HepG2 (cell line): Measurements from ENCODE around the gene OXSM. TPM values are rescaled to one million over a fixed set of nuclear protein-coding genes. Genes with fewer than 3 reads are reported as not detected.

Experiments used
- ATF7 ChIP-seq, 2 experiments: fragments of 450-650 bp in 1 of 2; sonication (generic) in 1 of 2; formaldehyde crosslinking in 1 of 2; IDR thresholded peaks; 2 replicates each; pipeline versions ENCODE4 v1.4.0 to v1.6.1; 2016 to 2020; ENCODE audit warnings: antibody characterized with exemption in 1 of 2, mild to moderate bottlenecking in 1 of 2, missing genetic modification reagents in 1 of 2
- CAMTA2 ChIP-seq: sonication (generic); formaldehyde crosslinking; IDR thresholded peaks from 2 replicates; pipeline ENCODE4 v1.4.0; 2020; ENCODE audit warnings: mild to moderate bottlenecking, missing genetic modification reagents, borderline replicate concordance
- CENPT ChIP-seq: sonication (generic); formaldehyde crosslinking; IDR thresholded peaks from 2 replicates; pipeline ENCODE4 v1.8.0; 2022; ENCODE audit warnings: low read depth, mild to moderate bottlenecking, moderate library complexity, missing genetic modification reagents
- MIER2 ChIP-seq: IDR thresholded peaks from 2 replicates; pipeline ENCODE4 v1.6.1; 2016; ENCODE audit warnings: missing biosample characterization, missing genetic modification reagents
- NFATC3 ChIP-seq: sonication (generic); formaldehyde crosslinking; IDR thresholded peaks from 2 replicates; pipeline ENCODE4 v1.5.1; 2020; ENCODE audit warnings: mild to moderate bottlenecking, missing genetic modification reagents
- RARG ChIP-seq: sonication (generic); formaldehyde crosslinking; IDR thresholded peaks from 2 replicates; pipeline ENCODE4 v1.4.0; 2020; ENCODE audit warnings: low read depth, mild to moderate bottlenecking, missing genetic modification reagents
- SYNCRIP ChIP-seq: fragments of 200-400 bp; formaldehyde crosslinking; IDR thresholded peaks from 2 replicates; pipeline ENCODE4 v1.6.1; 2018; ENCODE audit warnings: mild to moderate bottlenecking, low read depth, low read length; ENCODE audit not compliant: insufficient read depth
- ZNF367 ChIP-seq: sonication (generic); formaldehyde crosslinking; IDR thresholded peaks from 2 replicates; pipeline ENCODE4 v1.4.0; 2020; ENCODE audit warnings: missing genetic modification reagents, borderline replicate concordance
- ZNF589 ChIP-seq: sonication (generic); formaldehyde crosslinking; conservative IDR thresholded peaks from 2 replicates; pipeline ENCODE4 v1.8.0; 2022; ENCODE audit warnings: mild to moderate bottlenecking, moderate library complexity, missing genetic modification reagents
- ZNF703 ChIP-seq: sonication (generic); formaldehyde crosslinking; IDR thresholded peaks from 2 replicates; pipeline ENCODE4 v1.5.1; 2020; ENCODE audit warnings: missing genetic modification reagents, mild to moderate bottlenecking, moderate library complexity, borderline replicate concordance
- polyA plus RNA-seq, 8 experiments: library from polyadenylated mRNA; depleted of rRNA in 3 of 8; stranded (reverse) in 7 of 8; unstranded in 1 of 8; fragments of >200 nt; fragmentation: Illumina TruSeq in 4 of 8; extraction: Trizol in 4 of 8; gene quantifications; 2 replicates each; pipeline versions ENCODE4 v1.2.1 to v1.2.3, GENCODE V29; 2011 to 2016; ENCODE audit warnings: low read depth in 4 of 8, missing spikeins in 1 of 8, mixed read lengths in 1 of 8; ENCODE audit not compliant: insufficient read depth in 1 of 8
- total RNA-seq, 5 experiments: library from RNA; depleted of rRNA; stranded (reverse); fragments of >200 nt; fragmentation: Illumina TruSeq; extraction: Trizol; gene quantifications; 2 replicates each; pipeline ENCODE4 v1.2.3, GENCODE V29; 2016; ENCODE audit warnings: low read depth in 1 of 5
- TF ChIP-seq, protein P1 (sequence below): sonication (generic); formaldehyde crosslinking; IDR thresholded peaks from 2 replicates; pipeline ENCODE4 v1.5.1; 2020; ENCODE audit warnings: mild to moderate bottlenecking, missing genetic modification reagents
- TF ChIP-seq, protein P2 (sequence below), 2 experiments: sonication (generic) in 1 of 2; formaldehyde crosslinking in 1 of 2; IDR thresholded peaks; 2 replicates each; pipeline versions ENCODE4 v1.4.0 to v1.6.1; 2016 to 2020; ENCODE audit warnings: borderline replicate concordance in 1 of 2, low read depth in 1 of 2, mild to moderate bottlenecking in 1 of 2, missing genetic modification reagents in 1 of 2
- TF ChIP-seq, protein P3 (sequence below): IDR thresholded peaks from 2 replicates; pipeline ENCODE4 v1.6.1; 2012; ENCODE audit warnings: low read depth, low read length, improper control_type of control experiment
- TF ChIP-seq, protein P4 (sequence below): sonication (generic); formaldehyde crosslinking; IDR thresholded peaks from 2 replicates; pipeline ENCODE4 v1.9.0; 2021; ENCODE audit warnings: missing genetic modification reagents, mild to moderate bottlenecking, borderline replicate concordance
- TF ChIP-seq, protein P5 (sequence below): sonication (generic); formaldehyde crosslinking; IDR thresholded peaks from 2 replicates; pipeline ENCODE4 v1.4.0; 2020; ENCODE audit warnings: missing genetic modification reagents

The OXSM gene
- total and polyA plus RNA-seq, 2 of the 13 experiments (the other 11 are each of a cell fraction or from before 2014, with no cell fraction given): 18.2 to 34.4 TPM

DNA sequence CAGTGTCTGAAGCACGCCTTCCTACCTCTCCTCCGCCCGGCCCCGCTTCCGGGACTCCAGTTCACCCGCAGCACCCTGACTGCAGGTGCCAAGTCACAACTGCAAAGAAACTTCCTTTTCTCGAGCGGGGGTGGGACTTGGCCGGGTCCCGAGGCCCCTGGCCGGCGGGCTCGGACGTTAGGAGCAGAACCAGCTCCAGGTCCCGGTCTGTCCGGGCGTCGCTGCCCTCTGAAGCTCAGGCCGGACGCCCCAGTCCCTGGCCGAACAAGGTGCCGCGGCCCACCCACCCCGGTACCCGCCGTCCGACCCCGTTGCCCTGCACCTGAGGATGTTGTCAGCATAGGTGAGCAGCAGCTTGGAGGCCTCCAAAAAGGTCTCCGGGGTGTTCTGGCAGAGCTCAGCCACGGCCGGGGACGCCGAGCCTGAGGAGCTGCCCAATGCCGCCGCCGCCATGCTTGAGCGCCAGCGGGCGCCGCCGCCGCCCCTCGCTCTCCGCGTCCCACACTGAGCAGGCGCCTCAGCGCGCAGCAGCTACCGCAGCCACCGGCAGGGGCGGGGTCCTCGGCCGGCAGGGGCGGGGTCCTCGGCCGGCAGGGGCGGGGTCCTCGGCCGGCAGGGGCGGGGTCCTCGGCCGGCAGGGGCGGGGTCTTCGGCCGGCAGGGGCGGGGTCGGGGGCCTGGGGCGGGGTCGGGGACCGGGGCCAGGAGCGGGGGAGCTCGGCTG is 6.8 kb upstream of the OXSM start, which contains the start of gene NGLY1 (continued):
- TF ChIP-seq, protein P1, sequence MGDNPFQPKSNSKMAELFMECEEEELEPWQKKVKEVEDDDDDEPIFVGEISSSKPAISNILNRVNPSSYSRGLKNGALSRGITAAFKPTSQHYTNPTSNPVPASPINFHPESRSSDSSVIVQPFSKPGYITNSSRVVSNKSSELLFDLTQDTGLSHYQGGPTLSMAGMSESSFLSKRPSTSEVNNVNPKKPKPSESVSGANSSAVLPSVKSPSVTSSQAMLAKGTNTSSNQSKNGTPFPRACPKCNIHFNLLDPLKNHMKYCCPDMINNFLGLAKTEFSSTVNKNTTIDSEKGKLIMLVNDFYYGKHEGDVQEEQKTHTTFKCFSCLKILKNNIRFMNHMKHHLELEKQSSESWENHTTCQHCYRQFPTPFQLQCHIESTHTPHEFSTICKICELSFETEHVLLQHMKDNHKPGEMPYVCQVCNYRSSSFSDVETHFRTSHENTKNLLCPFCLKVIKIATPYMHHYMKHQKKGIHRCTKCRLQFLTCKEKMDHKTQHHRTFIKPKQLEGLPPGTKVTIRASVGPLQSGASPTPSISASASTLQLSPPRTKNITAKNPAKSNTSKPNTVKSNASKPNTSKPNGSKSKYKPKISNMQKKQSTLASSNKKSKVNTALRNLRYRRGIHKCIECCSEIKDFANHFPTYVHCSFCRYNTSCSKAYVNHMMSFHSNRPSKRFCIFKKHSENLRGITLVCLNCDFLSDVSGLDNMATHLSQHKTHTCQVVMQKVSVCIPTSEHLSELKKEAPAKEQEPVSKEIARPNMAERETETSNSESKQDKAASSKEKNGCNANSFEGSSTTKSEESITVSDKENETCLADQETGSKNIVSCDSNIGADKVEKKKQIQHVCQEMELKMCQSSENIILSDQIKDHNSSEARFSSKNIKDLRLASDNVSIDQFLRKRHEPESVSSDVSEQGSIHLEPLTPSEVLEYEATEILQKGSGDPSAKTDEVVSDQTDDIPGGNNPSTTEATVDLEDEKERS: no peak
- TF ChIP-seq SYNCRIP (no peak), RARG (CRISPR knock-in tag) (no peak), CENPT (CRISPR knock-in tag) (peak; percentile 71; the same call in 1 of the 2 replicates), CAMTA2 (CRISPR knock-in tag) (no peak), ATF7 (IDR thresholded peaks at IDR 0.05) (no peak), ATF7 (CRISPR knock-in tag; IDR thresholded peaks at IDR 0.05) (no peak), ZNF367 (no peak), ZNF589 (CRISPR knock-in tag) (peak; percentile 61; the same call in 1 of the 2 replicates), NFATC3 (no peak), MIER2 (CRISPR knock-in tag) (no peak), ZNF703 (CRISPR knock-in tag) (no peak)
- TF ChIP-seq, protein P2, sequence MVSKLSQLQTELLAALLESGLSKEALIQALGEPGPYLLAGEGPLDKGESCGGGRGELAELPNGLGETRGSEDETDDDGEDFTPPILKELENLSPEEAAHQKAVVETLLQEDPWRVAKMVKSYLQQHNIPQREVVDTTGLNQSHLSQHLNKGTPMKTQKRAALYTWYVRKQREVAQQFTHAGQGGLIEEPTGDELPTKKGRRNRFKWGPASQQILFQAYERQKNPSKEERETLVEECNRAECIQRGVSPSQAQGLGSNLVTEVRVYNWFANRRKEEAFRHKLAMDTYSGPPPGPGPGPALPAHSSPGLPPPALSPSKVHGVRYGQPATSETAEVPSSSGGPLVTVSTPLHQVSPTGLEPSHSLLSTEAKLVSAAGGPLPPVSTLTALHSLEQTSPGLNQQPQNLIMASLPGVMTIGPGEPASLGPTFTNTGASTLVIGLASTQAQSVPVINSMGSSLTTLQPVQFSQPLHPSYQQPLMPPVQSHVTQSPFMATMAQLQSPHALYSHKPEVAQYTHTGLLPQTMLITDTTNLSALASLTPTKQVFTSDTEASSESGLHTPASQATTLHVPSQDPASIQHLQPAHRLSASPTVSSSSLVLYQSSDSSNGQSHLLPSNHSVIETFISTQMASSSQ (IDR thresholded peaks at IDR 0.05; ENCODE audit: low read depth): no peak
- TF ChIP-seq, protein P2 (CRISPR knock-in tag; IDR thresholded peaks at IDR 0.05; ENCODE audit: borderline replicate concordance): 0 out of 2 replicates have a peak, but pooled peaks have one; percentile 10
- TF ChIP-seq, protein P3, sequence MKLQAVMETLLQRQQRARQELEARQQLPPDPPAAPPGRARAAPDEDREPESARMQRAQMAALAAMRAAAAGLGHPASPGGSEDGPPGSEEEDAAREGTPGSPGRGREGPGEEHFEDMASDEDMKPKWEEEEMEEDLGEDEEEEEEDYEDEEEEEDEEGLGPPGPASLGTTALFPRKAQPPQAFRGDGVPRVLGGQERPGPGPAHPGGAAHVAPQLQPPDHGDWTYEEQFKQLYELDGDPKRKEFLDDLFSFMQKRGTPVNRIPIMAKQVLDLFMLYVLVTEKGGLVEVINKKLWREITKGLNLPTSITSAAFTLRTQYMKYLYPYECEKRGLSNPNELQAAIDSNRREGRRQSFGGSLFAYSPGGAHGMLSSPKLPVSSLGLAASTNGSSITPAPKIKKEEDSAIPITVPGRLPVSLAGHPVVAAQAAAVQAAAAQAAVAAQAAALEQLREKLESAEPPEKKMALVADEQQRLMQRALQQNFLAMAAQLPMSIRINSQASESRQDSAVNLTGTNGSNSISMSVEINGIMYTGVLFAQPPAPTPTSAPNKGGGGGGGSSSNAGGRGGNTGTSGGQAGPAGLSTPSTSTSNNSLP: no peak
- TF ChIP-seq, protein P4, sequence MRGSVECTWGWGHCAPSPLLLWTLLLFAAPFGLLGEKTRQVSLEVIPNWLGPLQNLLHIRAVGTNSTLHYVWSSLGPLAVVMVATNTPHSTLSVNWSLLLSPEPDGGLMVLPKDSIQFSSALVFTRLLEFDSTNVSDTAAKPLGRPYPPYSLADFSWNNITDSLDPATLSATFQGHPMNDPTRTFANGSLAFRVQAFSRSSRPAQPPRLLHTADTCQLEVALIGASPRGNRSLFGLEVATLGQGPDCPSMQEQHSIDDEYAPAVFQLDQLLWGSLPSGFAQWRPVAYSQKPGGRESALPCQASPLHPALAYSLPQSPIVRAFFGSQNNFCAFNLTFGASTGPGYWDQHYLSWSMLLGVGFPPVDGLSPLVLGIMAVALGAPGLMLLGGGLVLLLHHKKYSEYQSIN: no peak
- TF ChIP-seq, protein P5, sequence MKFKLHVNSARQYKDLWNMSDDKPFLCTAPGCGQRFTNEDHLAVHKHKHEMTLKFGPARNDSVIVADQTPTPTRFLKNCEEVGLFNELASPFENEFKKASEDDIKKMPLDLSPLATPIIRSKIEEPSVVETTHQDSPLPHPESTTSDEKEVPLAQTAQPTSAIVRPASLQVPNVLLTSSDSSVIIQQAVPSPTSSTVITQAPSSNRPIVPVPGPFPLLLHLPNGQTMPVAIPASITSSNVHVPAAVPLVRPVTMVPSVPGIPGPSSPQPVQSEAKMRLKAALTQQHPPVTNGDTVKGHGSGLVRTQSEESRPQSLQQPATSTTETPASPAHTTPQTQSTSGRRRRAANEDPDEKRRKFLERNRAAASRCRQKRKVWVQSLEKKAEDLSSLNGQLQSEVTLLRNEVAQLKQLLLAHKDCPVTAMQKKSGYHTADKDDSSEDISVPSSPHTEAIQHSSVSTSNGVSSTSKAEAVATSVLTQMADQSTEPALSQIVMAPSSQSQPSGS: no peak; the same call in 1 of the 2 replicates
